Measurements from ENCODE around the gene ASIP. TPM values are rescaled to one million over a fixed set of nuclear protein-coding genes. Genes with fewer than 3 reads are reported as not detected.
"Not testable (repeated sequence)": the region's sequence is repeated elsewhere in the genome, so short reads cannot be mapped to it uniquely, and the experiment has no call there.

ASIP gene
- total RNA-seq, 1 experiment from 2014 or later: not detected

DNA sequence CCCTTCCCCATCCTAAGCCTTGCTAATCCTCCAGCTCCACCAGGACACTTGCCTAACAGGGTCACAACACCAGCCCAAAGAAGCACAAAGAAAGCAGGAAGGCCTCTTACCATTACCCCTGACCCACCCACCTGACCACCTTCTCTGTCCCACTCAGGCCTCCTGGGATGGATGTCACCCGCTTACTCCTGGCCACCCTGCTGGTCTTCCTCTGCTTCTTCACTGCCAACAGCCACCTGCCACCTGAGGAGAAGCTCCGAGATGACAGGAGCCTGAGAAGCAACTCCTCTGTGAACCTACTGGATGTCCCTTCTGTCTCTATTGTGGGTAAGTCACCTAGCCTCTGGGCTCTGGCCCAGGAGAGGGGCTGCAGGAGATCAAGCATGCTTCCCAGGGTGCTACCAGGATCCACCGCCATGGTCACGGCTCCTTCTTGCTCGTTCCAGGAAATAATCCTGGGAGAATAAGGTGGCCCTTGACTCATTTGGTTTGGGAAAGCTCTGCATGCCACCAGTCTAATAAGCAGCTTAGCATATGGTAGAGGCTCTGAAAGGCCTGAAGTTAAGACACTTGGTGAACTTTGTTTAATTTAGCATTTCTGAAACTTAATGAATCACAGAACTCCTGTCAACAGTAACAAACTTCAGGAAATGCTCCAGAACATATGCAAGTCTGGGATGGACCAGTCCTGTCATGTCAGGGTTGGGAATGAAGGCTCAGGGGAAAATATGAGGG, 19.2 kb downstream of the ASIP start:
- no peaks in the 10 kb centered on the region for H3K9me3 ChIP-seq (ENCODE audit: low read depth, low read length, poor library complexity, severe bottlenecking)
- ChIA-PET POLR2A (ENCODE audit: low non-redundant PET) (interaction anchor here (0.7 kb wide), 1 partner anchor 192 kb away, joined by 12 read pairs; no protein-coding TSS in a partner anchor), CTCF (no interaction called here)
- DNase-seq (ENCODE audit: low spot score): no peak
- BruUV-seq (replicated peaks): no TSS peak
- no peak overlapping the region for H3K27ac ChIP-seq (ENCODE audit: low read depth, low read length, poor library complexity, severe bottlenecking)
- H3K27me3 ChIP-seq (replicated peaks; ENCODE audit: insufficient read depth, low read depth, low read length, poor library complexity): no peaks in the 10 kb centered on the region
- intact Hi-C loops (cut with micrococcal nuclease; ENCODE audit: unreplicated experiment): no loop called here
- no peak overlapping the region for H3K4me3 ChIP-seq (ENCODE audit: low read depth, low read length, poor library complexity, severe bottlenecking)
- H3K36me3 ChIP-seq (ENCODE audit: insufficient read depth, low read length, poor library complexity, severe bottlenecking): no peaks in the 10 kb centered on the region
- H3K4me1 ChIP-seq (ENCODE audit: insufficient read depth, low read length, poor library complexity, severe bottlenecking): no peaks in the 10 kb centered on the region
- TF ChIP-seq, protein P1, sequence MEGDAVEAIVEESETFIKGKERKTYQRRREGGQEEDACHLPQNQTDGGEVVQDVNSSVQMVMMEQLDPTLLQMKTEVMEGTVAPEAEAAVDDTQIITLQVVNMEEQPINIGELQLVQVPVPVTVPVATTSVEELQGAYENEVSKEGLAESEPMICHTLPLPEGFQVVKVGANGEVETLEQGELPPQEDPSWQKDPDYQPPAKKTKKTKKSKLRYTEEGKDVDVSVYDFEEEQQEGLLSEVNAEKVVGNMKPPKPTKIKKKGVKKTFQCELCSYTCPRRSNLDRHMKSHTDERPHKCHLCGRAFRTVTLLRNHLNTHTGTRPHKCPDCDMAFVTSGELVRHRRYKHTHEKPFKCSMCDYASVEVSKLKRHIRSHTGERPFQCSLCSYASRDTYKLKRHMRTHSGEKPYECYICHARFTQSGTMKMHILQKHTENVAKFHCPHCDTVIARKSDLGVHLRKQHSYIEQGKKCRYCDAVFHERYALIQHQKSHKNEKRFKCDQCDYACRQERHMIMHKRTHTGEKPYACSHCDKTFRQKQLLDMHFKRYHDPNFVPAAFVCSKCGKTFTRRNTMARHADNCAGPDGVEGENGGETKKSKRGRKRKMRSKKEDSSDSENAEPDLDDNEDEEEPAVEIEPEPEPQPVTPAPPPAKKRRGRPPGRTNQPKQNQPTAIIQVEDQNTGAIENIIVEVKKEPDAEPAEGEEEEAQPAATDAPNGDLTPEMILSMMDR (conservative IDR thresholded peaks at IDR 0.05; ENCODE audit: low read depth, low read length): no peak
- TF ChIP-seq EZH2 (IDR thresholded peaks at IDR 0.05; ENCODE audit: borderline replicate concordance, low read depth, low read length, poor library complexity, severe bottlenecking): no peak

GRCh38 chr20:34262488-34263288, 21.5 kb downstream of the ASIP start:
- POLR2A ChIA-PET (ENCODE audit: low non-redundant PET): no interaction called here
- CTCF ChIA-PET: no interaction called here
- TF ChIP-seq EZH2 (IDR thresholded peaks at IDR 0.05; ENCODE audit: borderline replicate concordance, low read depth, low read length, poor library complexity, severe bottlenecking): no peak
- TF ChIP-seq, protein P1 (conservative IDR thresholded peaks at IDR 0.05; ENCODE audit: low read depth, low read length): no peak
- H3K9me3 ChIP-seq (ENCODE audit: low read depth, low read length, poor library complexity, severe bottlenecking): no peaks in the 10 kb centered on the region
- H3K4me1 ChIP-seq (ENCODE audit: insufficient read depth, low read length, poor library complexity, severe bottlenecking): no peaks in the 10 kb centered on the region
- intact Hi-C loops (cut with micrococcal nuclease; ENCODE audit: unreplicated experiment): no loop called here
- H3K36me3 ChIP-seq (ENCODE audit: insufficient read depth, low read length, poor library complexity, severe bottlenecking): no peaks in the 10 kb centered on the region
- no peak for DNase-seq (ENCODE audit: low spot score)
- no peak overlapping the region for H3K27ac ChIP-seq (ENCODE audit: low read depth, low read length, poor library complexity, severe bottlenecking)
- no TSS peak for BruUV-seq (replicated peaks)
- no peak overlapping the region for H3K4me3 ChIP-seq (ENCODE audit: low read depth, low read length, poor library complexity, severe bottlenecking)
- H3K27me3 ChIP-seq (replicated peaks; ENCODE audit: insufficient read depth, low read depth, low read length, poor library complexity): no peaks in the 10 kb centered on the region

- H3K4me3 ChIP-seq (ENCODE audit: low read depth, low read length, poor library complexity, severe bottlenecking); H3K27me3 ChIP-seq (replicated peaks; ENCODE audit: insufficient read depth, low read depth, low read length, poor library complexity); H3K36me3 ChIP-seq (ENCODE audit: insufficient read depth, low read length, poor library complexity, severe bottlenecking); H3K9me3 ChIP-seq (ENCODE audit: low read depth, low read length, poor library complexity, severe bottlenecking); intact Hi-C loops (cut with micrococcal nuclease; ENCODE audit: unreplicated experiment); H3K4me1 ChIP-seq (ENCODE audit: insufficient read depth, low read length, poor library complexity, severe bottlenecking); DNase-seq (ENCODE audit: low spot score); H3K27ac ChIP-seq (ENCODE audit: low read depth, low read length, poor library complexity, severe bottlenecking); POLR2A ChIA-PET (ENCODE audit: low non-redundant PET); CTCF ChIA-PET; BruUV-seq (replicated peaks): not testable (repeated sequence)
Observed at GRCh38 chr20:34263468-34263867, 22.2 kb downstream of the ASIP start.

Measured in A673 (cell line).